H4 (cell line): Measurements from ENCODE around the gene SLC22A4. TPM values are rescaled to one million over a fixed set of nuclear protein-coding genes. Genes with fewer than 3 reads are reported as not detected.
A peak's percentile ranks its signal among the peaks of the same experiment; 100 is the strongest.

ENCODE experiments used
- DNase-seq: peaks from one replicate; pipeline ENCODE4 v3.0.0-alpha.2; 2015; ENCODE audit warnings: low spot score
- total RNA-seq: library from RNA; depleted of rRNA; stranded (reverse); fragments of >200 nt; shearing (Covaris generic); gene quantifications from 2 replicates; pipeline ENCODE4 v1.2.3, GENCODE V29; 2014

SLC22A4 gene
- total RNA-seq, 1 experiment from 2014 or later: 4.2 TPM

DNA sequence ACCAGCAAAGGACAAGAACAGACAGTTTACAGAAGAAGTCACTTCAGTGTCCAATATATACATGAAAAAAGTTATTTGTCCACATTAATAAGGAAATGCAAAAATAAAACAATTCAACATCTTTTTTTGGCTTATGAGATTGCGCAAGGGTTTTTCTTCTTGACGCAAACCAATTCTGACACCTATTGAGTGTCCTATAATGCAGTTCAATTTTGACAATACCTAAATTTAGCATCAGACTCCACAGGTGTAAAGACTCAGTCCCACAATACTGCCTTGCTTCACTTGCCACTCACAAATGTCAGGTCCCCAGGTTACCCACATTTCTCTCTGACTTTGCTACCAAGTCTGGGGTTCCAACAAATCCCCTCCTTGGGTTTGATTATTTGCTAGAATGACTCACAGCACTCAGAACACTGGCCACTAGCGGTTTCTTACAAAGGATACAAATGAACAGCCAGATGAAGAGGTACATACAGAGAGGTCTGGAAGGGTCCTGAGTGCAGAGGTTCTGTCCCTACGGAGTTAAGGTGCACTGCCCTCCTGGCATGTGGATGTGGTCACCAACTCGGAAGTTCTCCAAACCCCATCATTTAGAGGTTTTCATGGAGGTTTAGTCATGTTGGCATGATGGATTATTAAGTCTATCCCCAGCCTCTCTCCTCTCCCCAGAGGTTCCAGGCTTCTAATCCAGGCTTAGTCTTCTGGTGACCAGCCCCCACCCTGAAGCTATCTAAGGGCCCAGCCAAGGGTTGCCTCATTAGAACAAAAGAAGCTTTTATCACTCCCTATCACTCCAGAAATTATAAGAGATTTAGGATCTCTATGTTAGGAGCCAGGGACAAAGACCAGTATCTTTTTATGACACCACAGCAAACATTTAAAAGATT is 48.3 kb downstream of the SLC22A4 start:
- no peak for DNase-seq

DNA sequence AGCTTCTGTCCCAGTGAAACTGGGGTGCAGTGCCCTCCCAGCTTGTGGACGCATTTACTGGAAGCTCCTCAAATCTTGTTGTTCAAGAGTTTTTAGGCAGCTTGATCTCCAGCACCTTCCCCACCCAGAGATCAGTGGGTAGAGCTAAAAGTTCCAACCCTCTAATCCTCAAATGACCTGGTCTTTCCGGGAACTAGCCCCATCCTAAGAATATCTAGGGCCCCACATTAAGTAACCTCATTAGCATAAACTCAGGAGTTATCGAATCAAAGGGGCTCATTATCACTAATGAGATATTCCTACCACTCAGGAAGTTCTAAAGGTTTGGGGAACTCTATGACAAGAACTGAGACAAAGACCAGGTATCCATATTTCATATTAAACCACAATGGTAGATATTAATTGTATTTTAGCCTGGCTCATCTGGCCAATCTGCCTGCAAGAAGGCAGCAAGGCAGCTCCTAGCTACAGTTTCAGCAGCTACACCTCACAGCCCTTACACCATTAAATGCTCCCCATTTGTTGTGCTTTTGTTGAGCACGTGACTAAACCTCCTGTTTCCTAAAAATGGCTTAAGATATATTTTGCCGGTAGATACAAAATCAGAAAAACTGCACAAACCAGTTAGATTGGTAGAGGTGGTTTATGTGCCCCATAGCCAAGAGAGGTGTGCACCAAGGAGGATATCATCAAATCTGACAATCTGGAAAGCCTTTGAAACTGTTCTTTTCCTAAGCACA is 50.8 kb downstream of the SLC22A4 start:
- DNase-seq: no peak

DNA sequence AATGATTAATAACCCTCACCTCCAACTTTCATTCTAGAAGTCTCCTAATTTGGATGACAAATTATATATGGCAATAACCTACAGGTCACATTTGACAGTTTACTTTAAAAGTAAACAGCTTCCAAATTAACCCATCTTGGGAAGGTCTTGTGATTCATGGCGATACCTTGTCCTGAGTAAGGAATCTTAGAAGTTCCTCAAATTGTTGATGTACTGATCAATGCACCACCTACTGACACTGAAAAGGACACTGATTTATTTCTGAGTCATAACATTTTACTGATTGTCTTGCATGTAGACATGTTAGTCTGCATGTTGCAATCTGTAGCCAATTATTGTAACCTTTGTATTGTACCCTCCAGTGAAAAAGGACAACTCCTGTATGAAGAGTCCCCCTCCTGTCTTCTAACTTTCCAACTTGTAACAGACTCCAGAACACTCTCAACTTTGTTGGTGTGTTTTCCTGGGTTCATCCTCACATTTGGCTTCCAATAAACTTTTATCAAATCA is 59.3 kb downstream of the SLC22A4 start:
- no peak for DNase-seq

DNA sequence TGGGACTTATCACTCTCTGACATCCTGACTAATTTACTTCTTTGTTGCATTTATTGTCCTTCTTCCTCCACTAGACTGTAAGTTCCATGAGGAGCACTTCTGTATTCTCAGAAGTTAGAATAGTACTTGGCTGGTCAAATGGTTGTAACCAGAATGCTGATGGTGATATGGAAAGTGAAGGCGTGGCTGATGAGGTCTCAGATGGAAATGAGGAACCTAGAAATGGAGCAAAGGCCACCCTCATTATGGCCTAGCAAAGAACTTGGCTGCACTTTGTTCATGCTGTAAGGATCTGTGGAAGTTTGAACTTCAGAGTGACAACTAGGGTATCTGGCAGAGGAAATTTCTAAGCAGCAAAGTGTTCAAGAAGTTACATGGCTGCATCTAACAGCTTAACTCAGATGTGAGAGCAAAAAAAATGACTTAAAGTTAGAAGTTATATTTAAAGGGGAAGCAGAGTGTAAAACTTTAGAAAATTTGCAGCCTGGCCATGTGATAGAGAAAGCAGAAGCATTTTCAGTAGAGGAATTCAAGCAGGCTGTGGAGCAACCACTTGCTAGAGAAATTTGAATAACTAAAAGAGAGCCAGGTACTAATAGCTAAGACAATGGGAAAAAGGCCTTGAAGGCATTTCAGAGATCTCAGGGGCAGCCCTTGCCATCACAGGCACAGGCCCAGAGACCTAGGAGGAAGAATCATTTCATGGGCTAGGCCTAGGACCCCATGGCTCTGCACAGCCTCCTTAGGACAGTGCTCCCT is 60.4 kb downstream of the SLC22A4 start:
- DNase-seq: no peak

DNA sequence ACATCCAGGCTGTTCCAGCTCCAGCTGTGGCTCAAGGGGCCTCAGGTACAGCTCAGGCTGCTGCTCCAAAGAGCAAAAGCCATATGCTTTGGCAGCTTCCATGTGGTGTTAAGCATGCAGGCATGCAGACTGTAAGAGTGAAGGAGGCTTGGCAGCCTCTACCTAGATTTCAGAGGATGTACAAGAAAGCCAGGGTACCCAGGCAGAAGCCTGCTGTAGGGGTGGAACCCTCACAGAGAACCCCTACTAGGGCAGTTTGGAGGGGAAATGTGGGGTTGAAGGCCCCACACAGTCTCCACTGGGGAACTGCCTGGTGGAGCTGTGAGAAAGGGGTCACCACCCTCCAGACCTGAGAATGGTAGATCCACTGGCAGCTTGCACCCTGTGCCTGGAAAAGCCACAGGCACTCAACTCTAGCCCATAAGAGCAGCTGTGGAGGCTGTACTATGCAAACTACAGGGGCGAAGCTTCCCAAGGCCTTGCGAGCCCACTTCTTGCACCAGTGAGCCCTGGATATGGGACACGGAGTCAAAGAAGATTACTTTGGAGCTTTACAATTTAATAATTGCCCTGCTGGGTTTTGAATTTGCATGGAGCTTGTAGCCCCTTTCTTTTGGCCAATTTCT is 61.1 kb downstream of the SLC22A4 start:
- no peak for DNase-seq

DNA sequence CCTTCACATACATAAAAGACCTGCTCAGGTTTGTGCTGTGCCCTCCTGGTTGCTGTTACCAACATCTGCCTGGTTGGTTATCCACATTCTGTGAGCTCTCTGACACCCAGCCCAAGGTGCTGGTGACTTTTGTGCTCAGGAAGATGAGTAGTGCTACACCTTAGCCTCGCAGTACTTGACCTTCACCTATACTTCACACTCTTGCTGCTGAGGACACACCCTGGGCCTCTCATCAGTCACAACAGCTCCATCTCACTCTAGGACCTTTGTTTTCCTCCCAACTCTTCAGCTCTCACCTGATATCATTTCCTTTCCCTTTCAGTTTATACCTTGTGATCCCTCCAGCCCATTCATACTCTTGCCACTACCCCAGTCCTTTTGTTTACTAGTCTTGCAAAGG is 64.6 kb downstream of the SLC22A4 start:
- DNase-seq: no peak

DNA sequence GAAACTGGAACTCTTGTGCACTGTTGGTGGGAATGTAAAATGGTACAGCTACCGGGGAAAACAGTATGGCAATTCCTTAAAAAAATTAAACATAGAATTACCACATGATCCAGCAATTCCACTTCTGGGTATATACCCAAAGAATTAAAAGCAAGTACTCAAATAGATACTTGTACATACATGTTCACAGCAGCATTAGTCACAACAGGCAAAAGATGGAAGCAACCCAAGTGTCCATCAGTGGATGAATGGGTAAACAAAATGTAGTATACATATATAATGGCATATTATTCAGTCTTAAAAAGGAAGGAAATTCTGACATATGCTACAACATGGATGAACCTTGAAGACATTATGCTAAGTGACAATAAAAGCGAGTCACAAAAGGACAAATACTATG is 67.9 kb downstream of the SLC22A4 start:
- DNase-seq: no peak

DNA sequence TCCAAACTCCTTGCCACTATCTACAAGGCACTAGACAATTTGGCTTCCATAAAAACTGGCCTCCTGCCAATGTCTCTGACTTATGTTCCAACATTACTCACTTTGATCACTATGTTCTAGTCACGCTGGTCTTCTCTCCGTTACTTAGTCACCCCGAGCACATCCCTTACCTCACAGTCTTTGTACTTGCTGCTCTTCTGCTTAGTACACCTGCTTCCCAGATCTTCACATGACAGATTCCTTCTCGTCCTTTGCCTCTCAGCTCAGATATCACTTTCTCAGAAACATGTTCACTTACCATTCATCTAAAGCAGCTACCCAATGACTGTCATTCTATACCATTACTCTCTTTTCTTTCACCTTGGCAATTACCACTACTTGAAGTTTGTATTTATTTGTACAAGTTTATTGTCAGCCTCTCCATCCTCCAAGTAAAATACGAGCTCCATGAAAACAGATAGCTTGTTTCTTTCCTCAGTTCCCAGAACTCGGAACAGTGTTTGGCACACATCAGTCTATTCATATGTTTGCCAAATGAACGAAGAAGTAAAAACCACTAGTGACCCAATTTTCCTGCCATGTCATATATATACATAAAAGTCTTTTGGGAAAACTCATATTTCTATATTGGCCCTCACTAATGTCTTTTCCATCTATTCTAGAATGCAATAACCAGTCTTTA is 69.4 kb downstream of the SLC22A4 start:
- no peak for DNase-seq

DNA sequence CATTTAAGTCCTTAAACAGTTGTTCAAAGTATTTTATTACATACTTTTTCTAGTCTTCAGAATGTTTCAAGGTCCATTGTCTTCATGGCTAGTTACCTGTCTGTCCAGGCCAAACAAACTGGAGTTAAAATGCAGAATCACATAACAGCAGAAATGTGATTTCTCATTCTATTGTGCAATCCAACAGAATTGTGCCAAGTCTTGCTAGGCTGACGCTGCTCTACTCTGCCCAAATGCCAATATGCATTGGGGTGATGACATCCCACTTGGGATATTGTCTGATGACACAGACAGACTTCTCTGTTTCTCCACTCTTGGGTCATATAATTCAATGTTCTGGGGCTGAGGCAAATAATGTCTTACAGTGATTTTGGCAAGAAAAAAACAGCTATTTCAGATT is 70.1 kb downstream of the SLC22A4 start:
- DNase-seq: peak; percentile 31

DNA sequence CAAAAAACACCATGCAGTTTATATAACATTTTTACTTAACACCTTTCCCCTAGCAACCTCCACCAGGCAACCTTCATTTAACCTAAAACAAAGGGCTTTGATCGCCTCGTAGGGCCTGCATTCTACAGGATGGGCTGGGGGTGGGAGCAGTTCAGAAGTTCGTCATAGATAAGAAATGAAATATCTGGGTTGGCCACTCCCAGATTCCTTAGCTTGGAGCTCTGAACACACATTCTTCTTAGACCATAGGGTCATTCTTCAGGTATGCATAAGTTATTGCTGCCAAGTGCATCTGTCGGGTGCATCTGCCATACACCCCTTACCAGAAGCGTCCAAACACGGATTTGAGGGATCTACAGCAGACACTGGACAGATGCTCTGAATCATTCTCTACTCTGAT is 71.0 kb downstream of the SLC22A4 start:
- no peak for DNase-seq

DNA sequence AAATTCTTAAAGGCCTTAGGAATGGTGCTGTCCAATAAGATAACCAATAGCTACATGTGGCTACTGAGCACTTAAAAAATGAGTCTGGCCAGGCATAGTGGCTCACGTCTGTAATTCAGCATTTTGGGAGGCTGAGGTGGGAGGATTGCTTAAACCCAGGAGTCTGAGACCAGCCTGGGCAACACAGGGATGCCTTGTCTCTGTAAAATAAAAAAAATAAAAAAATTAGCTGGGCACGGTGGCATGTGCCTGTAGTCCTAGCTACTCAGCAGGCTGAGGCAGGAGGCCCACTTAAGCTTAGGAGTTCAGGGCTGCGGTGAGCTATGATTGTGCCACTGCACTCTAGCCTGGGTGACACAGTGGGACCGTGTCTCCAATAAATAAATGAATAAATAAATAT is 74.0 kb downstream of the SLC22A4 start:
- no peak for DNase-seq

DNA sequence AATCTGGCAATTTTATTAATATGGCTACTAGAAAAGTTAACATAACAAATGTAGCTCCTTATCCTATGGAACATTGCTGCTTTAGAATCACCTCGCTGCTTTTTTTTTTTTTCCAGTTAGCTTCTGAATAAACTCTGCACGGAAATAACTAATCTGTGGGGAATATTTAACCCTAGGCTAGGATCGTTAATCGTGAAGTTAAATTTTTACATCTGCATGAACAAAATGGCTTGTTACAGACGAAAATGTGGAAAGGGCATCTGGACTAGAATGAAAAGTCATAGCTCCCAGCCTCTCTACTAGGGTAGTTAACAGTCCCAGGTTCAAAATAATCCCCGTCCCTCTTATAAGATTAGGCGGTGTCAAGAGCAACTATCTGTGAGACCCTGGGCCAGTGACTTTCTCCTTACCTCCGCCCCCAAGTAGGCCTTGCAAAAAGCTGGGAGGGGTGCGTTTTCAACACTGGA is 74.8 kb downstream of the SLC22A4 start:
- no peak for DNase-seq

DNA sequence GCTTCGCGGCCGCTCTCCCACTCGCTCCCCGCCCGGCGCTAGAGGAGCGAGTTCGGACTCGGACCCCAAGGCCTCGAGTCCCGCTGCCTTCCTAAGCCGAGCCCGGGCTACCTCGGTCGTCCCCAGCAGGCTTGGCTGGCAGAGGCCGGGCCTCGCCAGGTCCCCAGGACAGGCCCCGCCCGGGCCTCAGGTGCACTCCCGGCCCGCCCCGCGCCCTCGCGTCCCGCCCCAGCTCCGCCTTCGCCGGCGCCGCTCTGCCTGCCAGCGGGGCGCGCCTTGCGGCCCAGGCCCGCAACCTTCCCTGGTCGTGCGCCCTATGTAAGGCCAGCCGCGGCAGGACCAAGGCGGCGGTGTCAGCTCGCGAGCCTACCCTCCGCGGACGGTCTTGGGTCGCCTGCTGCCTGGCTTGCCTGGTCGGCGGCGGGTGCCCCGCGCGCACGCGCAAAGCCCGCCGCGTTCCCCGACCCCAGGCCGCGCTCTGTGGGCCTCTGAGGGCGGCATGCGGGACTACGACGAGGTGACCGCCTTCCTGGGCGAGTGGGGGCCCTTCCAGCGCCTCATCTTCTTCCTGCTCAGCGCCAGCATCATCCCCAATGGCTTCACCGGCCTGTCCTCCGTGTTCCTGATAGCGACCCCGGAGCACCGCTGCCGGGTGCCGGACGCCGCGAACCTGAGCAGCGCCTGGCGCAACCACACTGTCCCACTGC is 75.4 kb downstream of the SLC22A4 start, which contains the start of gene SLC22A5:
Gene SLC22A5 (plus strand): TSS at position 237 of the 707 bp plus-strand sequence. CDS start 263 bp downstream, at position 500.
- DNase-seq: peak; percentile 32

DNA sequence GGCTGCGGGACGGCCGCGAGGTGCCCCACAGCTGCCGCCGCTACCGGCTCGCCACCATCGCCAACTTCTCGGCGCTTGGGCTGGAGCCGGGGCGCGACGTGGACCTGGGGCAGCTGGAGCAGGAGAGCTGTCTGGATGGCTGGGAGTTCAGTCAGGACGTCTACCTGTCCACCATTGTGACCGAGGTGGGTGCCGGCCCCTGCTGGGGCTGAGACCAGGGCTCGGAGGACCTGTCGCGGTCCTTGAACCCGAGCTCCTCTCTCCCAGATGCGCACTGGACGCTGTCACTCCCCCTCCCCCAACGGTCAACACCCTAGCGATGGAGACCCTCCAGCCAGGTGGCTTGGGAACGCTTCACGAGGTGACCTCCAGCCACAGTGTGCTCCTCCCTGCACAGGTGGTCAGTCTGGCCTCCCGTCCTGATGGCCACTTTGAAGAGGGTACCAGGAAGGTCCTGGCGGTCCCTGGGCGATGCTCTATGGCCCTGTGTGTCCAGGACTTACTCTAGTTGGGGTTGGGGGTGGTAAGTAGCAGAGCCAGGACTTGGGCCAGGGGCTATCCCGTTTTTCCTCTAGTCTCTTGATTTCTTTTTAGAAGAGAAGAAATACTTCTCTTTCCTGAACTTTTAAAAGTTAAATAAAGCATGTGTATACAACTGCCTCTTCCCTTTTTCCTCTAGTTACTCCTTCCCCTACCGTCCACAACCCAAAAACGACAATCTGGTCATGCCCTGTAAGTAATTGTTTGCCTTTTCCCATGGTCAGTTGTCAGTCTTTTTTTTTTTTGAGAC is 76.2 kb downstream of the SLC22A4 start:
- no peak for DNase-seq

DNA sequence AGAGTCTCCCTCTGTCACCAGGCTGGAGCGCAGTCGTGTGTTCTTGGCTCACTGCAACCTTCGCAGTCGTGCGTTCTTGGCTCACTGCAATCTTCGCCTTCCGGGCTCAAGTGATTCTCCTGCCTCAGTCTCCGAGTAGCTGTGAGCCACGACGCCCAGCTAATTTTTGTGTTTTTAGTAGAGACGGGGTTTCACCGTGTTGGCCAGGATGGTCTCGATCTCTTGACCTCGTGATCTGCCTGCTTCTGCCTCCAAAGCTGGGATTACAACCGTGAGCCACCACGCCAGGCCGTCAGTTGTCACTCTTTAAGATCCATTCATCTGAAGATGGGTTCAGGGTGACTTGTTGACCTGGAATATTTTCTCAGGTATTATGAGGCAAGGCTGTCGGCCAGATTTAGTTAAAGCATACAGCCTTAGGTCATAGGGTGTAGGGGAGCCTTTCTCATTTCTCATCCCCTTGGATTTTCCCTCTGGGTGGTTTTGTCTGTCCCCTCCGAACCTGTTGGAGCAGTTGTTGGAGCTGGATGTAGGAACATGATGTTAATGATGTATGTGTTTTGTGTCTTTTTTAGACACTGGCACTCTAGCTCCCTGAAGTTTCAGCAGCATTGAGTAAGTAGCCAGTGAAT is 76.9 kb downstream of the SLC22A4 start:
- no peak for DNase-seq

DNA sequence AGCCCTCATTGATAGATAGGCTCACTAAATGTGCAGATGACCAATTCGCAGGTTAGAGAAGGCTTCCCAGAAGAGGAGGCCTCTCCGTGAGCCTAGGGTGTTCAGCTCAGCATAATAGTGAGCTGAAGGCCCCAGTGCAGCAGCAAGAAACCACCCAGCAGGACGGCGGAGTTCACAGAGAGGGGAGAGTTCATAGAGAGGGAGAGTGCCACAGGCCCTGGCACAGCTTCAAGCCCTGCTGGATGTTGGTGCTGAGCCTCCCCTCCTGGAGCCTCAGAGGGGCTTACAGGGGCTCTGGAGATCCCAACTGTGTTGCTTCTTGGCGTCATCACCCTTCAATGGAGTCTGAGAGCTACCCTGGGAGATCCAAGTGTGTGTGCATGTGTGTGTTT is 77.4 kb downstream of the SLC22A4 start:
- no peak for DNase-seq

DNA sequence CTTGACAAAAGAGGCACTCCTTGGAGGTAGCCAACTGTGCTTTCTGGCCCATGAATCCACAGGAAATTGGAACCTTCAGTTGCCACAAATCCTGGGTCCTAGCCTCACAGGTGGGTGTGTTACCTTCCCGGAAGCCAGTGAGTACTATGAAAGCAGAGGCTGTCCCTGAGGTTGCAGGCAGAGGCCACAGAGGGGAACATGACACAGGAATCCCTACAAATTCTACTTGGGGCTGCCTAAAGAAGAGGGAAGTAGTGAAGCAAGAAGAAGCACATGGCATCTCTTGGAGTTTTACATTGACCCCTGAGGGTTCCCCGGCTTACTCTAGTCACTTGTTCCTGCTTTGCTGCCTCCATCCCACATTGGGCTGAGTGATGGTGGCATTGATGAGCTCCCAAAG is 77.9 kb downstream of the SLC22A4 start:
- no peak for DNase-seq

DNA sequence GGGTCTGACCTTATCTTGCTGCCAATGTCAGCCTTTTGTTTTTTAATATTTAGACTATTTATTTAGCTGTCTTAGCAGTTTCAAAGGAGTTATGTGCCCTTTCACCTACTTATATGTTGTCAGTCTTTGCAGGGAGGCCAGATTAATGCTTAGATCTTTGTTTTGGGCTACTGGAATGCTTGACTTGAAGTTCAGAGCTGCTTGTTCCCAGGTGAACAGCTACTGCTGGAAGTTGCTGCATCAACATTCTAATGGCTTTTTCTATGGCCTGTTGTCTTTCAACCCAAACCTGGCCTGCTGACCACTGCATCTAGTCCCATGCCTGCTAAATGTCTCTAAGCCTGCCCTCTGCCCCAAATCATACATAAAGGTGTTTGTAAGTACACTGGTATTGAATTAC is 78.3 kb downstream of the SLC22A4 start:
- DNase-seq: no peak

DNA sequence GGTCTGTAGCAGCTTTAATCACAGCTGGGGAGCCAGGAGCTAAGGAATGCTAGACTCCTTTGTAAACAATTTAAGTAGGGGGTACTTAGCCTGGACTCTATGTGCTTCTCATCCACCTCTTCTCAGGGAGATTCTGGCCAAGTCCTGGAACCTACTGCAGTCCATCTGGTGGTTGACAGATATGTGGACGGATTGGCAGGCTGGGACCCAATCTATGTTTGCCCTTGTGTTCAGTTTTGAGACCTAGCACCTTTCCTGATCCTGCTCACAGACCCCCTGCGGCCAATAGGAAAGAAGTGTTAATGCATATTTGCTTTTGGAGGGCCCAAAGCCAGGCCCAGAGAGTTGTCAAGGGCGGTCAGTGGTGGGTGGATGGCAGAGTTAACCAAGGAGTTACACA is 81.8 kb downstream of the SLC22A4 start:
- no peak for DNase-seq
